Kidney (tissue), 22 donors: ENCODE measurements around the gene KANK2. TPM values are rescaled to one million over a fixed set of nuclear protein-coding genes. Genes with fewer than 3 reads are reported as not detected.

ENCODE experiments used
- DNase-seq, 5 donors: peaks; one replicate each; pipeline ENCODE4 v3.0.0-alpha.2; 2013 to 2020
- FAIRE-seq: peaks from 2 replicates; lab custom pipeline; 2012; peaks lifted over from hg19 to GRCh38; lab: Jason Lieb, UNC
- H3K27ac ChIP-seq, 2 donors: one replicate each; pipeline ENCODE4 v1.7.0; 2013; ENCODE audit warnings: low read depth in 2 of 2, low read length in 2 of 2, inconsistent platforms in 1 of 2
- H3K27me3 ChIP-seq: one replicate; pipeline ENCODE4 v1.7.1; 2013; ENCODE audit warnings: low read length, inconsistent platforms; ENCODE audit not compliant: control insufficient read depth, insufficient read depth
- H3K36me3 ChIP-seq, 3 donors: one replicate each; pipeline versions ENCODE4 v1.7.0 to v1.7.1; 2013; ENCODE audit warnings: low read length in 3 of 3, control low read depth in 1 of 3, inconsistent platforms in 1 of 3; ENCODE audit not compliant: insufficient read depth in 3 of 3, control insufficient read depth in 2 of 3
- H3K4me1 ChIP-seq, 3 donors: one replicate each; pipeline versions ENCODE4 v1.7.0 to v1.7.1; 2013; ENCODE audit warnings: low read length in 3 of 3, inconsistent platforms in 1 of 3, low read depth in 1 of 3; ENCODE audit not compliant: control insufficient read depth in 2 of 3, insufficient read depth in 2 of 3
- H3K4me3 ChIP-seq, 3 donors: one replicate each; pipeline versions ENCODE4 v1.7.0 to v1.8.1; 2013; ENCODE audit warnings: low read length in 3 of 3, control low read depth in 1 of 3, inconsistent platforms in 1 of 3
- H3K9ac ChIP-seq, 3 donors: one replicate each; pipeline versions ENCODE4 v1.7.0 to v1.7.1; 2013; ENCODE audit warnings: low read length in 3 of 3, control low read depth in 1 of 3, inconsistent platforms in 1 of 3
- H3K9me3 ChIP-seq, 3 donors: one replicate each; pipeline versions ENCODE4 v1.7.0 to v1.7.1; 2013; ENCODE audit warnings: low read length in 3 of 3, control low read depth in 1 of 3, inconsistent platforms in 1 of 3; ENCODE audit not compliant: control insufficient read depth in 2 of 3, insufficient read depth in 1 of 3
- intact Hi-C: fragments of 100-400 bp; cut with DNase I; formaldehyde crosslinking; loops from one replicate; pipeline ENCODE4 v1.11.1; 2022
- long read RNA-seq, 10 donors: library from polyadenylated mRNA in 1 of 10; unstranded in 1 of 10; transcript quantifications; one replicate each; pipeline ENCODE4 v2.0.0 and lab custom pipeline, GENCODE V29; 2021 to 2026
- polyA plus RNA-seq: library from polyadenylated mRNA; stranded (reverse); fragments of 350-450 nt; fragmentation: Illumina TruSeq; extraction: RNeasy Lipid Tissue Mini Kit (QIAGEN cat#74804); gene quantifications from one replicate; pipeline ENCODE4 v1.2.3, GENCODE V29; 2014; ENCODE audit warnings: low read depth, low replicate concordance; ENCODE audit not compliant: insufficient read depth
- total RNA-seq: library from RNA; stranded (reverse); fragmentation: NEBNext Ultra II Directional; extraction: Animal tissue kit (Norgen Biotek cat#: 25700); gene quantifications from one replicate; pipeline ENCODE4 v1.2.1, GENCODE V29; 2021
- TF ChIP-seq, protein P1 (sequence below): IDR thresholded peaks from 3 replicates; pipeline ENCODE4 v1.5.1; 2012; ENCODE audit warnings: mild to moderate bottlenecking, moderate library complexity, borderline replicate concordance; ENCODE audit not compliant: insufficient read depth; ENCODE audit errors: extremely low read depth
- donor health status: control.
- donor health status: control.
- donor health status: control.
- donor health status: control.
- donor health status: control.
- donor health status: DM: yes; HTN: yes; CAD: no.
- donor health status: Normal renal cell carcinoma (clear cell type).

Gene KANK2
- 119 TPM for total RNA-seq
- 37.5 TPM for polyA plus RNA-seq
- long read RNA-seq, donor 1, full-length matches to known transcripts = 5 of 5 reads
- long read RNA-seq, donor 1, partial matches to known transcripts = 0 of 5 reads
- long read RNA-seq, donor 1, other reads (novel, unspliced or antisense) = 0 of 5 reads
- long read RNA-seq, donor 2, full-length matches to known transcripts = 3 of 3 reads
- long read RNA-seq, donor 2, partial matches to known transcripts = 0 of 3 reads
- long read RNA-seq, donor 2, other reads (novel, unspliced or antisense) = 0 of 3 reads
- long read RNA-seq, donor 3, full-length matches to known transcripts = 7 of 7 reads
- long read RNA-seq, donor 3, partial matches to known transcripts = 0 of 7 reads
- long read RNA-seq, donor 3, other reads (novel, unspliced or antisense) = 0 of 7 reads
- long read RNA-seq, donor 4, full-length matches to known transcripts = 2 of 2 reads
- long read RNA-seq, donor 4, partial matches to known transcripts = 0 of 2 reads
- long read RNA-seq, donor 4, other reads (novel, unspliced or antisense) = 0 of 2 reads
- long read RNA-seq, donor 5 = 0 reads
- long read RNA-seq, donor 6 = 0 reads
- long read RNA-seq, donor 7, full-length matches to known transcripts = 7 of 84 reads
- long read RNA-seq, donor 7, partial matches to known transcripts = 37 of 84 reads
- long read RNA-seq, donor 7, other reads (novel, unspliced or antisense) = 40 of 84 reads
- long read RNA-seq, donor 8, partial matches to known transcripts = 0 of 2 reads
- long read RNA-seq, donor 8, other reads (novel, unspliced or antisense) = 0 of 2 reads
- long read RNA-seq, donor 9, partial matches to known transcripts = 0 of 2 reads
- long read RNA-seq, donor 9, other reads (novel, unspliced or antisense) = 0 of 2 reads
- long read RNA-seq, donor 10, full-length matches to known transcripts = 3 of 21 reads
- long read RNA-seq, donor 10, partial matches to known transcripts = 18 of 21 reads
- long read RNA-seq, donor 10, other reads (novel, unspliced or antisense) = 0 of 21 reads

DNA sequence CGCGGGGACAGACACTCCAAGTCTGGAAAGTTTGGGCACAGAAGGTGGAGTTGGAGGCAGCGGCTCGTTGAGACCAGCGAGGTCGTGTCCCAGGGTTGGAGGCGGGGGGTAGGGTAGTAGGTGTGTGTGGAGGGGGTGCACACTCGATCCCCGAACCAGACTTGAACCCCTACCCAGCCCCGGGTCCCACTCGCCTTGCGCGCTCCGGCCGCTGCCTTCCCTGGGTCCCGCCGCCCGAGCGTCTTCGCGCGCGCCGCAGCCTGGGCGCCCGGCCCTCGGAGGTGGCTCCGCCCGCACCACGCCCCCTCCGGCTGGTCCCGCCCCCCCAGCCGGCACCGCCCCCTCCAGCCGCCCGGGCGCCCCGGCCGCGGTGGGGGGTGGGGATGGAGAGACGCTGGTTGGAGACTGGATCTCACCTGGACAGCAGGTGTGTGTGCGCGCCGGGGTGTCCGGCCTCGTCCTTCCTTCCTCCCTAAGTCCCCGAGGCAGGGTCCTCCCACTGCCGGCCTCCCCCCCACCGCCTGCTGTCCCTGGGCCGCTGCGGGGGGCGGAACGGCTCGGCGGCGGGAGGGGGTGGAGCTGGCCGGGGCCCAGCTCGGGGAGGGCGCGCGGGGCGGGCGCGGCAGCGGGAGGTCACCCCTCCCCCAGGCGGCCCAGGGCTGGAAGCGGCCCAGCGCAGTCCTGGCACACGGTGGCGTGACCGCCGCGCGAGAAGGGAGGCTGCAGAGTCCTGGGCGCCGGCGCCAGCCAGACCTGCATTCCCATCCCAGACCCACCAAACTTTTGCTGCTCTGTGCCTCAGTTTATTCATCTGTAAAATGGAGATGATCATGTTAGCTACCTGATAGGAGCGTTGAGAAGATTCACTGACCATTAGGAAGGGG lies at the start of gene KANK2:
Gene KANK2 (minus strand): TSS at position 255 of the 884 bp plus-strand sequence. CDS start 3,034 bp downstream, outside the sequence.
- Histone ChIP-seq H3K27me3 (no peaks in the 10 kb centered on the region), H3K36me3 (peaks cover 2 to 12% (median 2%) of the 10 kb centered on the region in 3 donors), H3K9ac (peak within 1 kb of the TSS; percentile 55 to 87 (median 71)), H3K4me1 (peaks cover 2 to 23% (median 7%) of the 10 kb centered on the region in 3 donors), H3K4me3 (peak within 1 kb of the TSS; percentile 88 to 91 (median 90)), H3K9me3 (no peaks in the 10 kb centered on the region), H3K27ac (peak within 1 kb of the TSS; percentile 86 to 94)
- FAIRE-seq = no peak
- peak; percentile 89 to 96 (median 92) for DNase-seq
- TF ChIP-seq, protein P1, sequence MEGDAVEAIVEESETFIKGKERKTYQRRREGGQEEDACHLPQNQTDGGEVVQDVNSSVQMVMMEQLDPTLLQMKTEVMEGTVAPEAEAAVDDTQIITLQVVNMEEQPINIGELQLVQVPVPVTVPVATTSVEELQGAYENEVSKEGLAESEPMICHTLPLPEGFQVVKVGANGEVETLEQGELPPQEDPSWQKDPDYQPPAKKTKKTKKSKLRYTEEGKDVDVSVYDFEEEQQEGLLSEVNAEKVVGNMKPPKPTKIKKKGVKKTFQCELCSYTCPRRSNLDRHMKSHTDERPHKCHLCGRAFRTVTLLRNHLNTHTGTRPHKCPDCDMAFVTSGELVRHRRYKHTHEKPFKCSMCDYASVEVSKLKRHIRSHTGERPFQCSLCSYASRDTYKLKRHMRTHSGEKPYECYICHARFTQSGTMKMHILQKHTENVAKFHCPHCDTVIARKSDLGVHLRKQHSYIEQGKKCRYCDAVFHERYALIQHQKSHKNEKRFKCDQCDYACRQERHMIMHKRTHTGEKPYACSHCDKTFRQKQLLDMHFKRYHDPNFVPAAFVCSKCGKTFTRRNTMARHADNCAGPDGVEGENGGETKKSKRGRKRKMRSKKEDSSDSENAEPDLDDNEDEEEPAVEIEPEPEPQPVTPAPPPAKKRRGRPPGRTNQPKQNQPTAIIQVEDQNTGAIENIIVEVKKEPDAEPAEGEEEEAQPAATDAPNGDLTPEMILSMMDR = peak; percentile 25
- intact Hi-C loops = no loop called here

DNA sequence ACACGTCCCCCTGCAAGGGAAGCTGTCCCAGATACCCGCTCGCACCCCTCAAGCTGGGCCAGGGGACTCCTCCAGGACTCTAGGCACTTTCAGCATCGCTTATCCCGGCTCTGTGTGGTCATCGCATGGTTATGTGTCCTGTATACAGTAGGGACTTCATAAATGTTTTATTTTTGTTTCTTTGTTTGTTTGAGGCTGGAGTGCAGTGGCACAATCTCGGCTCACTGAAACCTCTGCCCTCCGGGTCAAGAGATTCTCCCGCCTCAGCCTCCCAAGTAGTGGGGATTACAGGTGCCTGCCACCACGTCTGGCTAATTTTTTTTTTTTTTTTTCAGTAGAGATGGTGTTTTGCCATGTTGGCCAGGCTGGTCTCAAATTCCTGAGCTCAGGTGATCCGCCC lies 49.6 kb upstream of the KANK2 start:
- TF ChIP-seq, protein P1 = no peak
- DNase-seq (no peak), FAIRE-seq (no peak)
- no peak overlapping the region for H3K27ac ChIP-seq
- no peaks in the 10 kb centered on the region for H3K27me3 ChIP-seq
- intact Hi-C loops = no loop called here
- no peak overlapping the region for H3K4me3 ChIP-seq
- peaks cover 0 to 7% (median 0%) of the 10 kb centered on the region in 3 donors for H3K4me1 ChIP-seq
- H3K9ac ChIP-seq = no peak overlapping the region
- peaks cover 0 to 27% (median 9%) of the 10 kb centered on the region in 3 donors for H3K36me3 ChIP-seq
- H3K9me3 ChIP-seq = no peaks in the 10 kb centered on the region

DNA sequence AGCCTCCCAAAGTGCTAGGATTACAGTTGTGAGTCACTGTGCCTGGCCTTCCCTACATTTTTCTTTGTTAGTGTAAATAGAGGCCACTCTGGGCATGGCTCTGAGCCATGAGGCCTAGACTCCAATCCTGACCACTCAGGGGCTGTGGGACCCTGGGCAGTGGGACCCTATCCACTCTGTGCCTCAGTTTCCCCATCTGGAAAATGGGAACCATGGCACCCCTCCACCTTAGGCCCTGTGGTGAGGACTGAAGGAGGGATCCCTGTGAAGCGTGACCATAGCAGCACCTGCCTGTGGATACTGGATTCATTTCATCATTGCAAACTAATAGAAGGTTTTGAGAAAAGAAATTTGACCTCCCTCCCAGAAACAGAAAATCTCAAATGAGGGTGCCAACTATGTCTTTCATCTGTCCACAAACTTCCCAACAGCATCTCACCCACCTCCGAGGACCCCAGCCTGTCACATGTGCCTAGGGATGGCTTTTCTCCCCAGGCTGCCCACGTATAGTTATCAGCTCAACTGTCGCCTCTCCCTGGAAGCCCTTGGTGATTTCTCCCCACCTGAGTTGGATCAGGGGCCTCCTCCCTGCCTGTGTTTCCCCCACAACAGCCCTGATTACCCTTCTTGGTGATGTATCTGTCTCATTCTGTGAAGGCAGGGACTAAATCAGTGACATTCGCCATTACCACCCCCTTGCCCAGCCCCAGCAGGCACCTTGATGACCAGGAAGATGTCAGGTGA lies 47.7 kb upstream of the KANK2 start:
- H3K9ac ChIP-seq = no peak overlapping the region
- H3K27me3 ChIP-seq = no peaks in the 10 kb centered on the region
- intact Hi-C loops = no loop called here
- TF ChIP-seq, protein P1 = no peak
- no peak for DNase-seq
- FAIRE-seq = no peak
- H3K36me3 ChIP-seq = peaks cover 0 to 20% (median 7%) of the 10 kb centered on the region in 3 donors
- peaks cover 0 to 7% (median 0%) of the 10 kb centered on the region in 3 donors for H3K4me1 ChIP-seq
- H3K4me3 ChIP-seq = no peak overlapping the region
- no peaks in the 10 kb centered on the region for H3K9me3 ChIP-seq
- no peak overlapping the region for H3K27ac ChIP-seq
